CD1c-positive myeloid dendritic cell (primary cell): ENCODE data around the gene SOCS6.

Experiments used
- DNase-seq: peaks from one replicate; pipeline ENCODE4 v3.0.0-alpha.2; 2016; ENCODE audit errors: extremely low spot score

The SOCS6 gene

GRCh38 chr18:70288171-70288850, 534 bp upstream of the SOCS6 start:
- DNase-seq: peak; percentile 11

GRCh38 chr18:70289351-70290312, 787 bp downstream of the SOCS6 start:
- peak; percentile 35 for DNase-seq

- no peak for DNase-seq
These were observed 1.8 kb downstream of the SOCS6 start for GRCh38 chr18:70290482-70291294.

- no peak for DNase-seq
These were observed 2.4 kb downstream of the SOCS6 start for GRCh38 chr18:70291295-70291574.

GRCh38 chr18:70292628-70293027, 3.8 kb downstream of the SOCS6 start:
- DNase-seq: peak; percentile 54

GRCh38 chr18:70293166-70293565, 4.3 kb downstream of the SOCS6 start:
- DNase-seq: peak; percentile 50

- DNase-seq: no peak
These were observed 5.8 kb downstream of the SOCS6 start for GRCh38 chr18:70294471-70295191.

GRCh38 chr18:70295192-70296188, 6.6 kb downstream of the SOCS6 start:
- DNase-seq: no peak

GRCh38 chr18:70296289-70296688, 7.4 kb downstream of the SOCS6 start:
- no peak for DNase-seq

- no peak for DNase-seq
These were observed 7.9 kb downstream of the SOCS6 start for GRCh38 chr18:70296781-70297180.

- no peak for DNase-seq
These were observed 10.5 kb downstream of the SOCS6 start for GRCh38 chr18:70299393-70299792.

- DNase-seq: no peak
These were observed 12.8 kb downstream of the SOCS6 start for GRCh38 chr18:70301667-70302066.

GRCh38 chr18:70308555-70309294, 19.9 kb downstream of the SOCS6 start:
- no peak for DNase-seq

- DNase-seq: no peak
These were observed 21.9 kb downstream of the SOCS6 start for GRCh38 chr18:70310560-70311320.

- peak; percentile 43 for DNase-seq
These were observed 22.9 kb downstream of the SOCS6 start for GRCh38 chr18:70311726-70312125.

- no peak for DNase-seq
These were observed 24.8 kb downstream of the SOCS6 start for GRCh38 chr18:70313640-70314039.

GRCh38 chr18:70314151-70314782, 25.4 kb downstream of the SOCS6 start:
- peak; percentile 36 for DNase-seq

GRCh38 chr18:70319187-70319586, 30.3 kb downstream of the SOCS6 start:
- no peak for DNase-seq
